Activated CD4-positive, CD25-positive, alpha-beta regulatory T cell treated with anti-CD3 and anti-CD28 coated beads, Interleukin-2, amount 50 U/mL, for 24 hours (primary cell): Measurements from ENCODE around the gene LMO7.
"Not testable (repeated sequence)": the region's sequence is repeated elsewhere in the genome, so short reads cannot be mapped to it uniquely, and the experiment has no call there.

Experiments
- ATAC-seq, 2 donors: fragments of 150-1000 bp; cut with Tn5 transposase; one replicate each; pipeline ENCODE4 v1.10.0; 2021; ENCODE audit warnings: mild to moderate bottlenecking in 1 of 2, moderate library complexity in 1 of 2

LMO7 gene

GRCh38 chr13:75779393-75779792 lies 143.3 kb downstream of the LMO7 start:
- ATAC-seq = no peak

GRCh38 chr13:75780103-75780502 lies 144.0 kb downstream of the LMO7 start:
- not testable (repeated sequence) for ATAC-seq

- no peak for ATAC-seq
Measured at GRCh38 chr13:75782985-75783384, 146.9 kb downstream of the LMO7 start.

GRCh38 chr13:75784003-75784402 lies 147.9 kb downstream of the LMO7 start:
- no peak for ATAC-seq

GRCh38 chr13:75785130-75785529 lies 149.0 kb downstream of the LMO7 start:
- no peak for ATAC-seq

- ATAC-seq = no peak
Measured at GRCh38 chr13:75787249-75787928, 151.3 kb downstream of the LMO7 start.

- no peak for ATAC-seq
Measured at GRCh38 chr13:75788481-75788981, 152.4 kb downstream of the LMO7 start.

- no peak for ATAC-seq
Measured at GRCh38 chr13:75789451-75790197, 153.5 kb downstream of the LMO7 start.

GRCh38 chr13:75790198-75790970 lies 154.3 kb downstream of the LMO7 start:
- no peak for ATAC-seq

GRCh38 chr13:75792526-75793187 lies 156.5 kb downstream of the LMO7 start:
- ATAC-seq = no peak

- ATAC-seq = not testable (repeated sequence)
Measured at GRCh38 chr13:75793188-75793567, 157.0 kb downstream of the LMO7 start.

GRCh38 chr13:75794663-75795062 lies 158.5 kb downstream of the LMO7 start:
- no peak for ATAC-seq

- no peak for ATAC-seq
Measured at GRCh38 chr13:75795274-75795673, 159.1 kb downstream of the LMO7 start.

GRCh38 chr13:75796825-75797224 lies 160.7 kb downstream of the LMO7 start:
- ATAC-seq = no peak

GRCh38 chr13:75797239-75797638 lies 161.1 kb downstream of the LMO7 start:
- ATAC-seq = no peak

- ATAC-seq = no peak
Measured at GRCh38 chr13:75797719-75798118, 161.6 kb downstream of the LMO7 start.

GRCh38 chr13:75798353-75799255 lies 162.5 kb downstream of the LMO7 start:
- peak; percentile 41 to 58 for ATAC-seq

- no peak for ATAC-seq
Measured at GRCh38 chr13:75800545-75800944, 164.4 kb downstream of the LMO7 start.

- no peak for ATAC-seq
Measured at GRCh38 chr13:75801388-75801945, 165.3 kb downstream of the LMO7 start.

- ATAC-seq = no peak
Measured at GRCh38 chr13:75802161-75802560, 166.0 kb downstream of the LMO7 start.

GRCh38 chr13:75803164-75803611 lies 167.1 kb downstream of the LMO7 start:
- ATAC-seq = peak; percentile 24 to 46
